RWPE1 (cell line): ENCODE data around the gene ACCS.

Source experiments
- CTCF ChIA-PET: fragments of 350-600 bp; sonication (Branson Sonifier 250); formaldehyde crosslinking; extraction: SDS; loops from one replicate; lab custom pipeline; 2021; lab: Yijun Ruan, JAX
- POLR2A ChIA-PET: fragments of 400-600 bp; formaldehyde crosslinking; extraction: SDS; loops from one replicate; lab custom pipeline; 2020; ENCODE audit warnings: antibody characterized with exemption; ENCODE audit not compliant: low non-redundant PET; lab: Yijun Ruan, JAX
- DNase-seq: peaks from one replicate; pipeline ENCODE4 v3.0.0; 2012; ENCODE audit warnings: low spot score
- H3K27ac ChIP-seq: fragments of 450-650 bp; 2 replicates; pipeline ENCODE4 v1.5.1; 2017
- TF ChIP-seq, protein P1 (sequence below): fragments of 450-650 bp; conservative IDR thresholded peaks from 2 replicates; pipeline ENCODE4 v1.5.1; 2017; ENCODE audit warnings: low read depth, mild to moderate bottlenecking

The ACCS gene

DNA sequence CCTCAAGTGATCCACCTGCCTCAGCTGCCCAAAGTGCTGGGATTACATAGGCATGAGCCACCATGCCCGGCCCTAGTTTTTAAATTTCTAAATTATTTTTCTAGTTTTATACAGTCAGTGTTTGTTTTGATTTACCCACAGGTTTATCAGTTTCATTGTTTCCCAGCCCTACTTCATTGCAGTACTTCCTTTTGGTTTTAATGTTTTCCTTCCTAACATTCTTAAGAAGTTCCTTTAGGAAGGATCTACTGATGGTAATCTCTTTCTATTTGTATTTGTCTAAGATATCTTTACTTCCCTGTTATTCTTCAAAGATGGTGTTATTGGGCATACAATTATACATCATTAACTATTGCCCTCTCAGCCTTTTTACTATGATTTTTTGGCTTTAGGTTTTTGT lies 24.5 kb downstream of the ACCS start:
- DNase-seq, result no peak
- ChIA-PET POLR2A (no interaction called here), CTCF (no interaction called here)
- no peak overlapping the region for H3K27ac ChIP-seq
- TF ChIP-seq, protein P1, sequence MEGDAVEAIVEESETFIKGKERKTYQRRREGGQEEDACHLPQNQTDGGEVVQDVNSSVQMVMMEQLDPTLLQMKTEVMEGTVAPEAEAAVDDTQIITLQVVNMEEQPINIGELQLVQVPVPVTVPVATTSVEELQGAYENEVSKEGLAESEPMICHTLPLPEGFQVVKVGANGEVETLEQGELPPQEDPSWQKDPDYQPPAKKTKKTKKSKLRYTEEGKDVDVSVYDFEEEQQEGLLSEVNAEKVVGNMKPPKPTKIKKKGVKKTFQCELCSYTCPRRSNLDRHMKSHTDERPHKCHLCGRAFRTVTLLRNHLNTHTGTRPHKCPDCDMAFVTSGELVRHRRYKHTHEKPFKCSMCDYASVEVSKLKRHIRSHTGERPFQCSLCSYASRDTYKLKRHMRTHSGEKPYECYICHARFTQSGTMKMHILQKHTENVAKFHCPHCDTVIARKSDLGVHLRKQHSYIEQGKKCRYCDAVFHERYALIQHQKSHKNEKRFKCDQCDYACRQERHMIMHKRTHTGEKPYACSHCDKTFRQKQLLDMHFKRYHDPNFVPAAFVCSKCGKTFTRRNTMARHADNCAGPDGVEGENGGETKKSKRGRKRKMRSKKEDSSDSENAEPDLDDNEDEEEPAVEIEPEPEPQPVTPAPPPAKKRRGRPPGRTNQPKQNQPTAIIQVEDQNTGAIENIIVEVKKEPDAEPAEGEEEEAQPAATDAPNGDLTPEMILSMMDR, result no peak

DNA sequence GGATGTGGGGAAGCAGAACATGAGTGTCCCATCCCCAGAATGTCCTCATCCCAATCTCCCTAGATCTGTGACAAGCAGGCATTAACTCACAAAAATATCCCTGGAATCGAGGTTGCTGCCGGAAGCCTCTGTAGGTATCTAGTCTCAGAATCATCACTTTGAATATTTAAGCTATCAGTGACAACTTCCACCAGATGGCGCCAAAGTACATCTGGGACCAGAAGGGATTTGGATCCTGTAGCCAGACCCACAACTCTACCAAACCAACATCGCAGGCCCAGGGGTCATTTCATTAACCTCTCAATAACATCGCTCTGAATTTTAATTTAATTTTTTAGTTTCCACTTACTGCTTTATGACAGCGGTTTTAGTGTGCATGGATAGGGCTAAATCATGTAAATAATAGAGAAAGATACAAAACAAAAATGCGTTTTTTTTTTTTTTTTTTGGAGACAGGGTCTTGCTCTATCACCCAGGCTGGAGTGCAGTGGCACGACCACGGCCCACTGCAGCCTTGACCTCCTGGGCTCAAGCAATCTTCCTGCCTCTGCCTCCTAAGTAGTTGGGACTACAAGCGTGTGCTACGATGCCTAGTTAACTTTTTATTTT lies 28.3 kb downstream of the ACCS start:
- TF ChIP-seq, protein P1, result peak; percentile 82
- DNase-seq, result peak; percentile 81
- no peak overlapping the region for H3K27ac ChIP-seq
- CTCF ChIA-PET, result interaction anchor here (0.6 to 2.4 kb wide), 10 partner anchors 9 to 708 kb away, joined by 3 to 14 read pairs (median 4); partner anchors contain the start of gene ACCS
- POLR2A ChIA-PET, result interaction anchor here (0.6 kb wide), 1 partner anchor 1863 kb away, joined by 4 read pairs; no protein-coding TSS in a partner anchor

DNA sequence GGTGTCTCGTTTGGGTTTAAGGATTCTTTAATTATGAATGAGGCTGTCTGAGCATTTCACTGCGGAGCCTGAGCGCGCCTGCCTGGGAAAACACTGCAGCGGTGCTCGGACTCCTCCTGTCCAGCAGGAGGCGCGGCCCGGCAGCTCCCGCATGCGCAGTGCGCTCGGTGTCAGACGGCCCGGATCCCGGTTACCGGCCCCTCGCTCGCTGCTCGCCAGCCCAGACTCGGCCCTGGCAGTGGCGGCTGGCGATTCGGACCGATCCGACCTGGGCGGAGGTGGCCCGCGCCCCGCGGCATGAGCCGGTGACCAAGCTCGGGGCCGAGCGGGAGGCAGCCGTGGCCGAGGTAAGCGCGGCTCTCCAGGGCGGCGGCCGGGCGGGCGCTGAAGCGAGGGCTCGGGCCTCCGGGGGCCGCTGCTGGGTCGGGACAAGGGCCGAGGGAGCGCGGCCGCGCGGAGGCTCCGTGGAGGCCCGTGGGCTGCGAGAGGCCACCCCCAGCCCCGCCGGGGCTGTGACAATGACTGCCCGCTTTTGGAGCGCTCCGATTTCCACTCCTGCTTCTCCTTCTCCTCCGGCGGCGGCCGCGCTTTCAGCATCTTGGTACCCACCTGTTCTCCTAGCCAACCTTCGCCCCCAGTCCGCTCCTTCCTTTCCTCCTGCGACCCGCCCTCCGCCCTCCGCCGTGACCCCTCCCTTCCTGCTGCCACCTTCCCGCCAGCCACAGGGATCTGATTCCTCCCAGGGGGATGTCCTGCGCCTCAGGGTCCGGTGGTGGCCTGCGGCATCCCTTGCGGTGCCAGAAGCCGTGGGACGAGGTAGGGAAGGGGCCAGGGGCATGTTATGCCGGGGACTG lies 29.7 kb downstream of the ACCS start, which contains the start of gene EXT2:
Gene EXT2, plus strand, starts transcription at position 173 of the 854 bp plus-strand sequence. CDS start 12,035 bp downstream, outside the sequence.
- ChIA-PET CTCF (interaction anchor here (0.6 to 2.4 kb wide), 9 partner anchors 9 to 675 kb away, joined by 3 to 14 read pairs (median 4); partner anchors contain the start of gene ACCS), POLR2A (no interaction called here)
- peak within 1 kb of the TSS; percentile 79 for H3K27ac ChIP-seq
- peak; percentile 92 for DNase-seq
- TF ChIP-seq, protein P1, result peak; percentile 92

DNA sequence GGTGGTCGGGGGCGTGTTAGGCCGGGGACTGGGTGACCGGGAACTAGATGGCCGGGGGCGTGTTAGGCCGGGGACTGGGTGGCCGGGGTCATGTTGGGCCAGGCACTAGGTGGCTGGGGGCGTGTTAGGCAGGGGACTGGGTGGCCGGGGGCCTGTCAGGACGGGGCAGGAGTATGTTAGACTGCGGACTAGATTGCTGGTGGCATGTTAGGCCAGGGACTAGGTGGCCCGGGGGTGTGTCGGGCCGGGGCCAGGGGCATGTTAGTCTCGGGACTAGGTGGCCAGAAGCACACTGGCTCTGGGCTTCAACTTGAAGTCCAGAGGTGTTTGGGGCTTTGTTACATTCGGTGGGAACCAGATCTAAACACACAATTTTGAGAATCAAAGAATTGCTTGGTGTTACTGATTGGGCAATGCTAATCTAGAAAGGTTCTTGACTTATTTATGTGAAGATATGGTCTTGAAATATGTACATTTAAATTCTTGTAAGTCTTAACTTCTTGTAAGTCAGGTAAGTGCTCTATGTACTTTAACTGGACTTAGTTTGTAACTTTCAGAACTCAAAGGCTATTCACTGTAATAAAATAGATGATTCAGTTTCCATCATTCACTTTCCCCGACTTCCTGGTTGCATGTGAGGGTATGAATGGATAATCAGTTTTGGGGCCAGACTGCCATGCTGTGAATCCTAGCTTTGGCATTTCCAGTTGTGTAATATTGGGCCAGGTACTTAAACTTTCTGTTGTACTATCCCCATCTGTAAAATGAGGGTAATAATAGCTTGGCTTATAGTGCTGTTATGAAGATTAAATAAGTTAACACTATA lies 30.5 kb downstream of the ACCS start:
- peak overlapping the region; percentile 79 for H3K27ac ChIP-seq
- CTCF ChIA-PET, result no interaction called here

DNA sequence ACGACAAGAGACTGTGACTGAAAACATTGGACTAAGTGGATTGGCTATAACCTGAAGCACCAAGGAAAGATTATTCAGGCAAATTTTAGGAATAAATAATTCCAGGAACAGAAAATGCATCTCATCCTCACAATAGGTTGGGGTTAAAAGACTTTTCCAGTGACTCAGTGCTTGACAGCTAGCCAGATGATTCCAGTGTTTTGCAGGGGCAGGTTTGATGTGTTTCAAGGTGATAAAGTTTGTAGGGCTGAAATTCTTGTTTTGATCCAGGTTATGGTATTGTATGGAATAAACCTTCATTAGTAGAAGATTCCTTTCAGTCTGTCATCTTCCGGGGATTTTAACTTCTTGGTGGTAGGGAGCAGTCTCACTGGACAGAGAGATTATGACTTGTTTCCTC lies 31.8 kb downstream of the ACCS start:
- POLR2A ChIA-PET, result no interaction called here
- peak overlapping the region; percentile 67 for H3K27ac ChIP-seq
- DNase-seq, result peak; percentile 75
- CTCF ChIA-PET, result no interaction called here
- TF ChIP-seq, protein P1, result no peak

More for the DNA sequence above, 30.5 kb downstream of the ACCS start:
- DNase-seq, result peak; percentile 84
- POLR2A ChIA-PET, result no interaction called here
- TF ChIP-seq, protein P1, result no peak
